Esophagus muscularis mucosa (tissue), 4 donors: Measurements from ENCODE around the gene NRXN3. TPM values are rescaled to one million over a fixed set of nuclear protein-coding genes. Genes with fewer than 3 reads are reported as not detected.

Experiments used
- DNase-seq: peaks from one replicate; pipeline ENCODE4 v3.0.0-alpha.2; 2017; ENCODE audit errors: extremely low spot score
- H3K27ac ChIP-seq, 4 donors: fragments of 200-600 bp; sonication (generic); replicated peaks in 1 of 4; 1 replicate in 3 of 4; 2 replicates in 1 of 4; pipeline ENCODE4 v1.5.1; 2016 to 2019; ENCODE audit warnings: mild to moderate bottlenecking in 1 of 4
- H3K27me3 ChIP-seq, 4 donors: fragments of 200-600 bp; sonication (generic); one replicate each; pipeline versions ENCODE4 v1.5.1 to v1.6.0; 2016 to 2019
- H3K36me3 ChIP-seq, 4 donors: fragments of 200-600 bp; sonication (generic); one replicate each; pipeline ENCODE4 v1.5.1; 2016 to 2019
- H3K4me1 ChIP-seq, 4 donors: fragments of 200-600 bp; sonication (generic); one replicate each; pipeline ENCODE4 v1.5.1; 2016 to 2019
- H3K4me3 ChIP-seq, 4 donors: fragments of 200-600 bp; sonication (generic); 1 replicate in 2 of 4; 2 replicates in 2 of 4; pipeline ENCODE4 v1.5.1; 2016 to 2019; ENCODE audit warnings: mild to moderate bottlenecking in 4 of 4, moderate library complexity in 1 of 4
- H3K9me3 ChIP-seq, 4 donors: fragments of 200-600 bp; sonication (generic); 1 replicate in 3 of 4; 2 replicates in 1 of 4; pipeline ENCODE4 v1.5.1; 2016 to 2019
- CTCF ChIP-seq, 3 experiments: fragments of 200-600 bp in 2 of 3; fragments of 450-650 bp in 1 of 3; sonication (generic) in 2 of 3; IDR thresholded peaks; one replicate each; pipeline ENCODE4 v1.5.1; 2017 to 2019; ENCODE audit warnings: antibody characterized with exemption in 3 of 3, mild to moderate bottlenecking in 2 of 3, moderate library complexity in 1 of 3
- EP300 ChIP-seq: sonication (generic); formaldehyde crosslinking; IDR thresholded peaks from one replicate; pipeline ENCODE4 v1.6.1; 2017; ENCODE audit warnings: antibody characterized with exemption
- POLR2A ChIP-seq: fragments of 450-650 bp; IDR thresholded peaks from one replicate; pipeline ENCODE4 v1.6.1; 2017; ENCODE audit warnings: antibody characterized with exemption, moderate library complexity, mild to moderate bottlenecking, low read depth
- POLR2AphosphoS5 ChIP-seq, 2 donors: sonication (generic); formaldehyde crosslinking; IDR thresholded peaks; one replicate each; pipeline ENCODE4 v1.6.1; 2017; ENCODE audit warnings: antibody characterized with exemption in 2 of 2
- WGBS: methylation state at CpG from one replicate; pipeline ENCODE4 v1.1.5; 2018; 5-methylcytosine and 5-hydroxymethylcytosine counted together
- intact Hi-C: fragments of 100-400 bp; cut with DNase I; formaldehyde crosslinking; loops from one replicate; pipeline ENCODE4 v1.15.1; 2023
- total RNA-seq, 4 donors: library from RNA; depleted of rRNA; stranded (reverse); fragments of >200 nt; gene quantifications; one replicate each; pipeline versions ENCODE4 v1.1.0 to v1.2.1, GENCODE V29; 2016

Gene NRXN3
- total RNA-seq, 4 donors from 2014 or later: 71.1 to 159 (median 122) TPM

GRCh38 chr14:79680087-79680486, 1509.9 kb downstream of the NRXN3 start:
- no peak for TF ChIP-seq POLR2A
- no peak for TF ChIP-seq CTCF (IDR thresholded peaks at IDR 0.05)
- no peak for TF ChIP-seq EP300
- TF ChIP-seq POLR2AphosphoS5 (IDR thresholded peaks at IDR 0.05): no peak
- Histone ChIP-seq H3K27ac (no peak overlapping the region), H3K4me1 (peaks cover 0 to 11% (median 7%) of the 10 kb centered on the region in 4 donors), H3K36me3 (no peaks in the 10 kb centered on the region), H3K27me3 (no peaks in the 10 kb centered on the region), H3K9me3 (no peaks in the 10 kb centered on the region), H3K4me3 (no peak overlapping the region)
- WGBS: 94% methylated on average over 5 of the region's 5 CpGs
- intact Hi-C loops: no loop called here
- DNase-seq: no peak

- no peak overlapping the region for H3K27ac ChIP-seq
- no peak for TF ChIP-seq POLR2A
- no peak for TF ChIP-seq EP300
- no peak for TF ChIP-seq CTCF (IDR thresholded peaks at IDR 0.05)
- TF ChIP-seq POLR2AphosphoS5 (IDR thresholded peaks at IDR 0.05): no peak
- DNase-seq: no peak
- H3K4me1 ChIP-seq: peaks cover 0 to 9% (median 6%) of the 10 kb centered on the region in 4 donors
- H3K4me3 ChIP-seq: no peak overlapping the region
- H3K9me3 ChIP-seq: no peaks in the 10 kb centered on the region
- H3K36me3 ChIP-seq: no peaks in the 10 kb centered on the region
- 65% methylated on average over 1 of the region's 1 CpG for WGBS
- intact Hi-C loops: no loop called here
- H3K27me3 ChIP-seq: no peaks in the 10 kb centered on the region
Measured at GRCh38 chr14:79686196-79686595, 1516.0 kb downstream of the NRXN3 start.

GRCh38 chr14:79690960-79691359, 1520.8 kb downstream of the NRXN3 start:
- 76% methylated on average over 1 of the region's 1 CpG for WGBS
- Histone ChIP-seq H3K9me3 (no peaks in the 10 kb centered on the region), H3K4me1 (peaks cover 0 to 34% (median 32%) of the 10 kb centered on the region in 4 donors), H3K27me3 (no peaks in the 10 kb centered on the region), H3K36me3 (no peaks in the 10 kb centered on the region), H3K27ac (no peak overlapping the region), H3K4me3 (no peak overlapping the region)
- intact Hi-C loops: no loop called here
- no peak for DNase-seq
- no peak for TF ChIP-seq POLR2A
- TF ChIP-seq CTCF (IDR thresholded peaks at IDR 0.05): no peak
- TF ChIP-seq POLR2AphosphoS5 (IDR thresholded peaks at IDR 0.05): no peak
- TF ChIP-seq EP300: no peak

GRCh38 chr14:79693935-79694334, 1523.8 kb downstream of the NRXN3 start:
- TF ChIP-seq POLR2A (no peak), CTCF (IDR thresholded peaks at IDR 0.05) (no peak), POLR2AphosphoS5 (IDR thresholded peaks at IDR 0.05) (no peak), EP300 (no peak)
- no peaks in the 10 kb centered on the region for H3K9me3 ChIP-seq
- H3K4me1 ChIP-seq: peaks cover 0 to 42% (median 34%) of the 10 kb centered on the region in 4 donors
- no peak overlapping the region for H3K27ac ChIP-seq
- no peaks in the 10 kb centered on the region for H3K27me3 ChIP-seq
- intact Hi-C loops: no loop called here
- no peaks in the 10 kb centered on the region for H3K36me3 ChIP-seq
- no peak for DNase-seq
- H3K4me3 ChIP-seq: no peak overlapping the region
- 45% methylated on average over 1 of the region's 1 CpG for WGBS

- H3K36me3 ChIP-seq: no peaks in the 10 kb centered on the region
- DNase-seq: no peak
- H3K4me3 ChIP-seq: no peak overlapping the region
- 76% methylated on average over 1 of the region's 1 CpG for whole genome bisulfite sequencing
- no peaks in the 10 kb centered on the region for H3K27me3 ChIP-seq
- no peak overlapping the region for H3K27ac ChIP-seq
- H3K4me1 ChIP-seq: peaks cover 0 to 53% (median 44%) of the 10 kb centered on the region in 4 donors
- no peak for TF ChIP-seq EP300
- H3K9me3 ChIP-seq: no peaks in the 10 kb centered on the region
- intact Hi-C loops: no loop called here
Measured at GRCh38 chr14:79695307-79695706, 1525.1 kb downstream of the NRXN3 start.
